Fibroblast of lung (primary cell): ENCODE results near the gene MORC4. TPM values are rescaled to one million over a fixed set of nuclear protein-coding genes. Genes with fewer than 3 reads are reported as not detected.
A peak's percentile ranks its signal among the peaks of the same experiment; 100 is the strongest.

ENCODE experiments used
- DNase-seq, 2 donors: peaks; one replicate each; pipeline versions ENCODE4 v3.0.0 to v3.0.0-alpha.2; 2010; ENCODE audit warnings: low read depth in 2 of 2
- H2AFZ ChIP-seq: 2 replicates; pipeline ENCODE4 v1.5.1; 2012; ENCODE audit warnings: low read length, control low read depth, inconsistent platforms
- H3K27ac ChIP-seq: 2 replicates; pipeline ENCODE4 v1.5.1; 2011; ENCODE audit warnings: low read length, control low read depth; ENCODE audit not compliant: insufficient read depth
- H3K27me3 ChIP-seq: 2 replicates; pipeline ENCODE4 v1.5.1; 2011; ENCODE audit warnings: mild to moderate bottlenecking, low read length; ENCODE audit not compliant: control insufficient read depth, insufficient read depth
- H3K36me3 ChIP-seq: 2 replicates; pipeline ENCODE4 v1.5.1; 2011; ENCODE audit warnings: low read length; ENCODE audit not compliant: control insufficient read depth, insufficient read depth
- H3K4me1 ChIP-seq: 2 replicates; pipeline ENCODE4 v1.5.1; 2011; ENCODE audit warnings: low read length; ENCODE audit not compliant: control insufficient read depth, insufficient read depth; ENCODE audit errors: extremely low read depth
- H3K4me2 ChIP-seq: 2 replicates; pipeline ENCODE4 v1.5.1; 2011; ENCODE audit warnings: low read length, control low read depth; ENCODE audit not compliant: insufficient read depth; ENCODE audit errors: extremely low read depth
- H3K4me3 ChIP-seq, 4 experiments: fragments of 200-600 bp in 1 of 4; sonication (generic) in 1 of 4; replicated peaks in 1 of 4; 2 replicates each; pipeline ENCODE4 v1.5.1; 2011 to 2016; ENCODE audit warnings: low read length in 4 of 4, low read depth in 3 of 4, mild to moderate bottlenecking in 3 of 4, control low read depth in 2 of 4, inconsistent platforms in 1 of 4, mixed read lengths in 1 of 4; ENCODE audit not compliant: insufficient read depth in 1 of 4; ENCODE audit errors: control extremely low read depth in 1 of 4
- H3K79me2 ChIP-seq: 2 replicates; pipeline ENCODE4 v1.5.1; 2012; ENCODE audit warnings: mild to moderate bottlenecking, low read length, inconsistent platforms; ENCODE audit not compliant: control insufficient read depth, insufficient read depth
- H3K9ac ChIP-seq: 2 replicates; pipeline ENCODE4 v1.5.1; 2011; ENCODE audit warnings: mild to moderate bottlenecking, low read length, control low read depth; ENCODE audit not compliant: insufficient read depth
- H3K9me3 ChIP-seq: 2 replicates; pipeline ENCODE4 v1.5.1; 2012; ENCODE audit warnings: low read depth, low read length; ENCODE audit not compliant: control insufficient read depth, insufficient read depth
- H4K20me1 ChIP-seq: 2 replicates; pipeline ENCODE4 v1.5.1; 2011; ENCODE audit warnings: low read length; ENCODE audit not compliant: control insufficient read depth, insufficient read depth; ENCODE audit errors: extremely low read depth
- EZH2 ChIP-seq: IDR thresholded peaks from 2 replicates; pipeline ENCODE4 v1.5.1; 2012; ENCODE audit warnings: low read length, control low read depth, mild to moderate bottlenecking; ENCODE audit errors: missing control alignments
- polyA plus RNA-seq, 2 donors: library from polyadenylated mRNA; depleted of rRNA in 1 of 2; stranded (reverse) in 1 of 2; unstranded in 1 of 2; fragments of >200 nt; gene quantifications; 2 replicates each; pipeline ENCODE4 v1.2.1, GENCODE V29; 2011 to 2012; ENCODE audit warnings: missing spikeins in 1 of 2
- total RNA-seq: library from RNA; depleted of rRNA; stranded (reverse); fragments of >200 nt; gene quantifications from 2 replicates; pipeline ENCODE4 v1.2.1, GENCODE V29; 2014
- TF ChIP-seq, protein P1 (sequence below), 2 donors: IDR thresholded peaks in 1 of 2; conservative IDR thresholded peaks in 1 of 2; 1 replicate in 1 of 2; 2 replicates in 1 of 2; pipeline ENCODE4 v1.5.1; 2011 to 2012; ENCODE audit warnings: low read length in 2 of 2, control low read depth in 1 of 2, inconsistent platforms in 1 of 2, low read depth in 1 of 2, mild to moderate bottlenecking in 1 of 2

Gene MORC4
- total and polyA plus RNA-seq, 2 donors (not counting 1 experiment from before 2014, with no cell fraction given), result 27.5 to 44.8 TPM

- H3K27ac ChIP-seq, result no peak overlapping the region
- H4K20me1 ChIP-seq, result no peaks in the 10 kb centered on the region
- no peaks in the 10 kb centered on the region for H3K79me2 ChIP-seq
- no peak for TF ChIP-seq EZH2
- TF ChIP-seq, protein P1, sequence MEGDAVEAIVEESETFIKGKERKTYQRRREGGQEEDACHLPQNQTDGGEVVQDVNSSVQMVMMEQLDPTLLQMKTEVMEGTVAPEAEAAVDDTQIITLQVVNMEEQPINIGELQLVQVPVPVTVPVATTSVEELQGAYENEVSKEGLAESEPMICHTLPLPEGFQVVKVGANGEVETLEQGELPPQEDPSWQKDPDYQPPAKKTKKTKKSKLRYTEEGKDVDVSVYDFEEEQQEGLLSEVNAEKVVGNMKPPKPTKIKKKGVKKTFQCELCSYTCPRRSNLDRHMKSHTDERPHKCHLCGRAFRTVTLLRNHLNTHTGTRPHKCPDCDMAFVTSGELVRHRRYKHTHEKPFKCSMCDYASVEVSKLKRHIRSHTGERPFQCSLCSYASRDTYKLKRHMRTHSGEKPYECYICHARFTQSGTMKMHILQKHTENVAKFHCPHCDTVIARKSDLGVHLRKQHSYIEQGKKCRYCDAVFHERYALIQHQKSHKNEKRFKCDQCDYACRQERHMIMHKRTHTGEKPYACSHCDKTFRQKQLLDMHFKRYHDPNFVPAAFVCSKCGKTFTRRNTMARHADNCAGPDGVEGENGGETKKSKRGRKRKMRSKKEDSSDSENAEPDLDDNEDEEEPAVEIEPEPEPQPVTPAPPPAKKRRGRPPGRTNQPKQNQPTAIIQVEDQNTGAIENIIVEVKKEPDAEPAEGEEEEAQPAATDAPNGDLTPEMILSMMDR (conservative IDR thresholded peaks at IDR 0.05 in 1 of 2, IDR thresholded peaks at IDR 0.05 in 1 of 2; ENCODE audit: low read depth in 1 of 2, low read length in 2 of 2), result peak; percentile 53 to 58
- H3K4me2 ChIP-seq, result no peak overlapping the region
- no peak overlapping the region for H2AFZ ChIP-seq
- H3K4me1 ChIP-seq, result no peaks in the 10 kb centered on the region
- DNase-seq, result peak; percentile 13 to 45
- H3K36me3 ChIP-seq, result no peaks in the 10 kb centered on the region
- H3K4me3 ChIP-seq, result no peak overlapping the region
- no peaks in the 10 kb centered on the region for H3K27me3 ChIP-seq
- no peaks in the 10 kb centered on the region for H3K9me3 ChIP-seq
- no peak overlapping the region for H3K9ac ChIP-seq
Observed at GRCh38 chrX:107025545-107025944, 25.5 kb upstream of the MORC4 start.

- no peak for TF ChIP-seq EZH2
- TF ChIP-seq, protein P1 (conservative IDR thresholded peaks at IDR 0.05 in 1 of 2, IDR thresholded peaks at IDR 0.05 in 1 of 2; ENCODE audit: low read depth in 1 of 2, low read length in 2 of 2), result no peak
- Histone ChIP-seq H4K20me1 (no peaks in the 10 kb centered on the region), H3K4me3 (no peak overlapping the region), H3K9me3 (no peaks in the 10 kb centered on the region), H2AFZ (no peak overlapping the region), H3K27me3 (no peaks in the 10 kb centered on the region), H3K36me3 (no peaks in the 10 kb centered on the region), H3K9ac (no peak overlapping the region), H3K79me2 (no peaks in the 10 kb centered on the region), H3K4me1 (no peaks in the 10 kb centered on the region), H3K27ac (no peak overlapping the region), H3K4me2 (no peak overlapping the region)
- no peak for DNase-seq
Observed at GRCh38 chrX:107014936-107015335, 14.9 kb upstream of the MORC4 start.

GRCh38 chrX:107008034-107008433 is 8.0 kb upstream of the MORC4 start:
- TF ChIP-seq EZH2, result no peak
- TF ChIP-seq, protein P1 (conservative IDR thresholded peaks at IDR 0.05 in 1 of 2, IDR thresholded peaks at IDR 0.05 in 1 of 2; ENCODE audit: low read depth in 1 of 2, low read length in 2 of 2), result no peak
- Histone ChIP-seq H3K4me1 (no peaks in the 10 kb centered on the region), H3K79me2 (no peaks in the 10 kb centered on the region), H3K4me2 (no peak overlapping the region), H4K20me1 (no peaks in the 10 kb centered on the region), H3K4me3 (no peak overlapping the region), H3K36me3 (no peaks in the 10 kb centered on the region), H2AFZ (no peak overlapping the region), H3K9me3 (no peaks in the 10 kb centered on the region), H3K27ac (no peak overlapping the region), H3K9ac (no peak overlapping the region), H3K27me3 (no peaks in the 10 kb centered on the region)
- no peak for DNase-seq
